ENCODE data around the gene TRMT2A.

TRMT2A gene

GRCh38 chr22:20089226-20089976 lies 27.6 kb downstream of the TRMT2A start:
- Mint-ChIP-seq H3K36me3 (peaks cover 39% of the 10 kb centered on the region), H3K27ac (no peak overlapping the region), H3K9me3 (no peaks in the 10 kb centered on the region), H3K4me3 (no peak overlapping the region), H3K27me3 (no peaks in the 10 kb centered on the region), H3K4me1 (peaks cover 4% of the 10 kb centered on the region)
- DNase-seq (ENCODE audit: low spot score in 2 of 2) = no peak
- no peak for ATAC-seq (ENCODE audit: low read depth)

GRCh38 chr22:20088263-20088648 lies 28.8 kb downstream of the TRMT2A start:
- DNase-seq (ENCODE audit: low spot score in 2 of 2) = no peak
- Mint-ChIP-seq H3K27me3 (no peaks in the 10 kb centered on the region), H3K36me3 (peaks cover 34% of the 10 kb centered on the region), H3K4me3 (no peak overlapping the region), H3K4me1 (peaks cover 12% of the 10 kb centered on the region), H3K9me3 (no peaks in the 10 kb centered on the region), H3K27ac (no peak overlapping the region)
- no peak for ATAC-seq (ENCODE audit: low read depth)

GRCh38 chr22:20087319-20088262 lies 29.4 kb downstream of the TRMT2A start:
- no peaks in the 10 kb centered on the region for H3K9me3 Mint-ChIP-seq
- peaks cover 17% of the 10 kb centered on the region for H3K4me1 Mint-ChIP-seq
- ATAC-seq (ENCODE audit: low read depth) (no peak), DNase-seq (ENCODE audit: low spot score in 2 of 2) (no peak)
- H3K27me3 Mint-ChIP-seq = no peaks in the 10 kb centered on the region
- H3K4me3 Mint-ChIP-seq = no peak overlapping the region
- H3K27ac Mint-ChIP-seq = no peak overlapping the region
- H3K36me3 Mint-ChIP-seq = peaks cover 34% of the 10 kb centered on the region

- DNase-seq (ENCODE audit: low spot score in 2 of 2) = no peak
- no peak for ATAC-seq (ENCODE audit: low read depth)
- H3K27ac Mint-ChIP-seq = no peak overlapping the region
- H3K27me3 Mint-ChIP-seq = no peaks in the 10 kb centered on the region
- peaks cover 32% of the 10 kb centered on the region for H3K36me3 Mint-ChIP-seq
- H3K4me3 Mint-ChIP-seq = no peak overlapping the region
- H3K9me3 Mint-ChIP-seq = no peaks in the 10 kb centered on the region
- H3K4me1 Mint-ChIP-seq = peaks cover 18% of the 10 kb centered on the region
Observed at GRCh38 chr22:20086763-20087162, 30.3 kb downstream of the TRMT2A start.

GRCh38 chr22:20086101-20086599 lies 30.9 kb downstream of the TRMT2A start:
- no peak overlapping the region for H3K27ac Mint-ChIP-seq
- no peak overlapping the region for H3K4me3 Mint-ChIP-seq
- H3K36me3 Mint-ChIP-seq = peaks cover 30% of the 10 kb centered on the region
- no peaks in the 10 kb centered on the region for H3K27me3 Mint-ChIP-seq
- H3K4me1 Mint-ChIP-seq = peaks cover 22% of the 10 kb centered on the region
- no peaks in the 10 kb centered on the region for H3K9me3 Mint-ChIP-seq
- no peak for ATAC-seq (ENCODE audit: low read depth)
- no peak for DNase-seq (ENCODE audit: low spot score in 2 of 2)

GRCh38 chr22:20085651-20086050 lies 31.4 kb downstream of the TRMT2A start:
- Mint-ChIP-seq H3K4me3 (no peak overlapping the region), H3K4me1 (peaks cover 26% of the 10 kb centered on the region), H3K36me3 (peaks cover 27% of the 10 kb centered on the region), H3K9me3 (no peaks in the 10 kb centered on the region), H3K27me3 (no peaks in the 10 kb centered on the region), H3K27ac (no peak overlapping the region)
- ATAC-seq (ENCODE audit: low read depth) (no peak), DNase-seq (ENCODE audit: low spot score in 2 of 2) (no peak)

- Mint-ChIP-seq H3K9me3 (no peaks in the 10 kb centered on the region), H3K4me3 (no peak overlapping the region), H3K27me3 (no peaks in the 10 kb centered on the region), H3K27ac (no peak overlapping the region), H3K4me1 (peaks cover 26% of the 10 kb centered on the region), H3K36me3 (peaks cover 22% of the 10 kb centered on the region)
- no peak for ATAC-seq (ENCODE audit: low read depth)
- no peak for DNase-seq (ENCODE audit: low spot score in 2 of 2)
Observed at GRCh38 chr22:20084547-20085413, 32.2 kb downstream of the TRMT2A start.

- Mint-ChIP-seq H3K36me3 (peaks cover 17% of the 10 kb centered on the region), H3K9me3 (no peaks in the 10 kb centered on the region), H3K27me3 (no peaks in the 10 kb centered on the region), H3K4me1 (peaks cover 26% of the 10 kb centered on the region), H3K27ac (no peak overlapping the region), H3K4me3 (no peak overlapping the region)
- DNase-seq (ENCODE audit: low spot score in 2 of 2) (no peak), ATAC-seq (ENCODE audit: low read depth) (no peak)
Observed at GRCh38 chr22:20083891-20084546, 33.0 kb downstream of the TRMT2A start.

- H3K9me3 Mint-ChIP-seq = no peaks in the 10 kb centered on the region
- peak overlapping the region; percentile 25 for H3K27ac Mint-ChIP-seq
- peak overlapping the region; percentile 28 for H3K4me3 Mint-ChIP-seq
- H3K36me3 Mint-ChIP-seq = peaks cover 17% of the 10 kb centered on the region
- peaks cover 26% of the 10 kb centered on the region for H3K4me1 Mint-ChIP-seq
- no peaks in the 10 kb centered on the region for H3K27me3 Mint-ChIP-seq
- ATAC-seq (ENCODE audit: low read depth) (no peak), DNase-seq (ENCODE audit: low spot score in 2 of 2) (no peak)
Observed at GRCh38 chr22:20083157-20083890, 33.7 kb downstream of the TRMT2A start.

GRCh38 chr22:20080776-20081654 lies 36.0 kb downstream of the TRMT2A start:
- Mint-ChIP-seq H3K27ac (no peak overlapping the region), H3K27me3 (no peaks in the 10 kb centered on the region), H3K4me3 (peak overlapping the region; percentile 56), H3K9me3 (no peaks in the 10 kb centered on the region), H3K36me3 (no peaks in the 10 kb centered on the region), H3K4me1 (peaks cover 26% of the 10 kb centered on the region)
- DNase-seq (ENCODE audit: low spot score in 2 of 2) (no peak), ATAC-seq (ENCODE audit: low read depth) (no peak)

- Mint-ChIP-seq H3K36me3 (no peaks in the 10 kb centered on the region), H3K4me3 (peak overlapping the region; percentile 56), H3K9me3 (no peaks in the 10 kb centered on the region), H3K4me1 (peaks cover 26% of the 10 kb centered on the region), H3K27me3 (no peaks in the 10 kb centered on the region), H3K27ac (no peak overlapping the region)
- DNase-seq (ENCODE audit: low spot score in 2 of 2) (peak in 1 of 2 donors; percentile 57), ATAC-seq (ENCODE audit: low read depth) (peak; percentile 75)
Observed at GRCh38 chr22:20080445-20080775, 36.6 kb downstream of the TRMT2A start.

- peak; percentile 91 for ATAC-seq (ENCODE audit: low read depth)
- DNase-seq (ENCODE audit: low spot score in 2 of 2) = peak; percentile 57 to 74
- H3K4me3 Mint-ChIP-seq = peak within 1 kb of the TSS; percentile 86
- no peaks in the 10 kb centered on the region for H3K27me3 Mint-ChIP-seq
- no peaks in the 10 kb centered on the region for H3K36me3 Mint-ChIP-seq
- H3K9me3 Mint-ChIP-seq = no peaks in the 10 kb centered on the region
- peaks cover 26% of the 10 kb centered on the region for H3K4me1 Mint-ChIP-seq
- H3K27ac Mint-ChIP-seq = peak within 1 kb of the TSS; percentile 69
Observed at GRCh38 chr22:20079745-20080444, 37.1 kb downstream of the TRMT2A start, which contains the start of gene DGCR8. Gene DGCR8, plus strand, starts transcription at chr22:20080241. Its CDS starts 5,723 bp downstream, at chr22:20085964.

Data from memory B cell (primary cell).